ENCODE results near the gene ZNF239.

GRCh38 chr10:43596546-43596945 is 22.1 kb upstream of the ZNF239 start:
- TF ChIP-seq POLR2A (IDR thresholded peaks at IDR 0.05; ENCODE audit: low read depth, low read length) = no peak
- TF ChIP-seq POLR2AphosphoS5 (IDR thresholded peaks at IDR 0.05; ENCODE audit: low read depth, low read length) = no peak
- TF ChIP-seq TAF1 (IDR thresholded peaks at IDR 0.05; ENCODE audit: low read depth, low read length) = no peak
